Activated T-helper 9 cell treated with anti-CD3 and anti-CD28 coated beads, Interleukin-2, amount 50 U/mL, for 16 hours (primary cell): ENCODE measurements around the gene ZNF718.
"Not testable (repeated sequence)": the region's sequence is repeated elsewhere in the genome, so short reads cannot be mapped to it uniquely, and the experiment has no call there.

ENCODE experiments used
- DNase-seq: peaks from one replicate; pipeline ENCODE4 v3.0.0-alpha.2; 2020; ENCODE audit warnings: low read depth

Gene ZNF718

GRCh38 chr4:124275-125081 is at the start of gene ZNF718:
Gene ZNF718, plus strand, starts transcription at chr4:124501. Its CDS starts 170 bp downstream, at chr4:124671.
- DNase-seq: peak; percentile 81

- no peak for DNase-seq
Measured at GRCh38 chr4:85951-86350, 38.4 kb upstream of the ZNF718 start.

GRCh38 chr4:86559-87324 is 37.6 kb upstream of the ZNF718 start:
- DNase-seq: not testable (repeated sequence)

GRCh38 chr4:98386-98785 is 25.9 kb upstream of the ZNF718 start:
- DNase-seq: no peak

- no peak for DNase-seq
Measured at GRCh38 chr4:99863-100262, 24.4 kb upstream of the ZNF718 start.

GRCh38 chr4:107083-107443 is 17.2 kb upstream of the ZNF718 start:
- no peak for DNase-seq

- DNase-seq: no peak
Measured at GRCh38 chr4:107444-108429, 16.6 kb upstream of the ZNF718 start.

GRCh38 chr4:112771-113170 is 11.5 kb upstream of the ZNF718 start:
- DNase-seq: no peak

GRCh38 chr4:113732-114131 is 10.6 kb upstream of the ZNF718 start:
- no peak for DNase-seq

GRCh38 chr4:114149-114548 is 10.2 kb upstream of the ZNF718 start:
- no peak for DNase-seq

- DNase-seq: no peak
Measured at GRCh38 chr4:116499-116898, 7.8 kb upstream of the ZNF718 start.

- DNase-seq: no peak
Measured at GRCh38 chr4:120616-121015, 3.7 kb upstream of the ZNF718 start.

- no peak for DNase-seq
Measured at GRCh38 chr4:121408-122084, 2.8 kb upstream of the ZNF718 start.

GRCh38 chr4:123922-124274 is 403 bp upstream of the ZNF718 start:
- DNase-seq: not testable (repeated sequence)

- no peak for DNase-seq
Measured at GRCh38 chr4:125091-125771, 930 bp downstream of the ZNF718 start.

- DNase-seq: no peak
Measured at GRCh38 chr4:125833-126232, 1.5 kb downstream of the ZNF718 start.

GRCh38 chr4:132483-132882 is 8.2 kb downstream of the ZNF718 start:
- DNase-seq: no peak

- no peak for DNase-seq
Measured at GRCh38 chr4:138935-139334, 14.6 kb downstream of the ZNF718 start.

- DNase-seq: no peak
Measured at GRCh38 chr4:139691-140090, 15.4 kb downstream of the ZNF718 start.

- no peak for DNase-seq
Measured at GRCh38 chr4:146621-147020, 22.3 kb downstream of the ZNF718 start.

GRCh38 chr4:147233-147632 is 22.9 kb downstream of the ZNF718 start:
- DNase-seq: no peak
